Stimulated activated memory B cell treated with anti-CD40 and anti-IgM and Interleukin-4, amounts not matched to agents 10 μg/mL and 1 μg/mL and 100 μg/mL, for 72 hours (primary cell): Measurements from ENCODE around the gene KCND2.

ENCODE experiments used
- ATAC-seq: fragments of 150-1000 bp; cut with Tn5 transposase; 2 replicates; pipeline ENCODE4 v1.10.0; 2021
- H3K27ac Mint-ChIP-seq: one replicate; pipeline ENCODE4 v1.8.0; 2022; ENCODE audit warnings: mild to moderate bottlenecking, mixed read lengths
- H3K27me3 Mint-ChIP-seq: one replicate; pipeline ENCODE4 v1.8.0; 2022; ENCODE audit warnings: mixed read lengths
- H3K36me3 Mint-ChIP-seq: one replicate; pipeline ENCODE4 v1.8.0; 2022; ENCODE audit warnings: mixed read lengths
- H3K4me1 Mint-ChIP-seq: one replicate; pipeline ENCODE4 v1.8.0; 2022; ENCODE audit warnings: mixed read lengths
- H3K4me3 Mint-ChIP-seq: one replicate; pipeline ENCODE4 v1.8.0; 2022; ENCODE audit warnings: mild to moderate bottlenecking, moderate library complexity, mixed read lengths
- H3K9me3 Mint-ChIP-seq: one replicate; pipeline ENCODE4 v1.8.0; 2022; ENCODE audit warnings: mixed read lengths

The KCND2 gene

GRCh38 chr7:120363414-120363813 lies 90.4 kb downstream of the KCND2 start:
- ATAC-seq, result no peak
- Mint-ChIP-seq H3K4me3 (no peak overlapping the region), H3K27ac (no peak overlapping the region), H3K9me3 (no peaks in the 10 kb centered on the region), H3K27me3 (no peaks in the 10 kb centered on the region), H3K36me3 (no peaks in the 10 kb centered on the region), H3K4me1 (no peaks in the 10 kb centered on the region)

- no peak overlapping the region for H3K4me3 Mint-ChIP-seq
- H3K4me1 Mint-ChIP-seq, result no peaks in the 10 kb centered on the region
- no peaks in the 10 kb centered on the region for H3K27me3 Mint-ChIP-seq
- peaks cover 4% of the 10 kb centered on the region for H3K9me3 Mint-ChIP-seq
- H3K27ac Mint-ChIP-seq, result no peak overlapping the region
- no peak for ATAC-seq
- H3K36me3 Mint-ChIP-seq, result no peaks in the 10 kb centered on the region
These were observed 98.0 kb downstream of the KCND2 start for GRCh38 chr7:120370954-120371353.

GRCh38 chr7:120373174-120373573 lies 100.2 kb downstream of the KCND2 start:
- H3K9me3 Mint-ChIP-seq, result peaks cover 4% of the 10 kb centered on the region
- H3K36me3 Mint-ChIP-seq, result no peaks in the 10 kb centered on the region
- no peaks in the 10 kb centered on the region for H3K4me1 Mint-ChIP-seq
- ATAC-seq, result no peak
- H3K4me3 Mint-ChIP-seq, result no peak overlapping the region
- H3K27me3 Mint-ChIP-seq, result no peaks in the 10 kb centered on the region
- H3K27ac Mint-ChIP-seq, result no peak overlapping the region

GRCh38 chr7:120394595-120394994 lies 121.6 kb downstream of the KCND2 start:
- no peak overlapping the region for H3K27ac Mint-ChIP-seq
- peaks cover 7% of the 10 kb centered on the region for H3K9me3 Mint-ChIP-seq
- no peaks in the 10 kb centered on the region for H3K4me1 Mint-ChIP-seq
- no peak for ATAC-seq
- no peaks in the 10 kb centered on the region for H3K36me3 Mint-ChIP-seq
- no peak overlapping the region for H3K4me3 Mint-ChIP-seq
- no peaks in the 10 kb centered on the region for H3K27me3 Mint-ChIP-seq

GRCh38 chr7:120395526-120396019 lies 122.6 kb downstream of the KCND2 start:
- ATAC-seq, result no peak
- Mint-ChIP-seq H3K4me1 (no peaks in the 10 kb centered on the region), H3K4me3 (no peak overlapping the region), H3K36me3 (no peaks in the 10 kb centered on the region), H3K27me3 (no peaks in the 10 kb centered on the region), H3K9me3 (peaks cover 7% of the 10 kb centered on the region), H3K27ac (no peak overlapping the region)

DNA sequence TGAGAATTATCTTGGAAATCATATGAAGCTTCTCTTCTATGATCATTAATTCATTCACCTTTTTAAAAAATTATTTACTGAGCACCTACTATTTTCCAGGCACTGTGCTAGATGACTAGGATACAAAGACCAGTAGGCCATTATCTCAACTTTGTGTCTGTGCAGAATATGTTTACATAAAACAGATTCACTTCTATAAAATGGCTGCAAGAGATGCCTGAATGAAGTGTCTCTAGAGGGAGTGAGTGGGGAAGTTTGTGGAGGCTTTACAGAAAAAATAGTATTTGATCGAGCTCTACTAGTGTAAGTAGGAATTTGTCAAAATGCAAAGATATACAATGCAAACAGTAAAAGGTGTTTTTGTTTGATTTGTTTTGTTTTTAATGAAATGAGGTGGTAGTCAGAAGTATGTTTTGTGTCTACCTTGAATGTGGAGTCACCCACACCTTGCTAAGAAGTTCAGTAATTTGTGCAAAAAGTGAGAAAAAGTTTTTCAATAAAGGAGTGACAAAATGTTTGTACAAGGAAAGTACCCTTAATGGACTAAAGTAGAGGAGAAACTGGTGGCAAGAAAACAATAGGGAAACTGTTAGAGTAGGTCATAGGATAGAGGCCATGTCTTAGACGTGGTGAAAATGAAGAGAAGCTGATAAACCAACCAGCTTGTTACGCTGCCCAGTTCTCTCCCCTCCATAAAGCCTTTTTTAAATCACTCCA lies 125.5 kb downstream of the KCND2 start:
- Mint-ChIP-seq H3K36me3 (no peaks in the 10 kb centered on the region), H3K9me3 (no peaks in the 10 kb centered on the region), H3K4me3 (no peak overlapping the region), H3K27ac (no peak overlapping the region), H3K27me3 (no peaks in the 10 kb centered on the region), H3K4me1 (no peaks in the 10 kb centered on the region)
- ATAC-seq, result no peak

DNA sequence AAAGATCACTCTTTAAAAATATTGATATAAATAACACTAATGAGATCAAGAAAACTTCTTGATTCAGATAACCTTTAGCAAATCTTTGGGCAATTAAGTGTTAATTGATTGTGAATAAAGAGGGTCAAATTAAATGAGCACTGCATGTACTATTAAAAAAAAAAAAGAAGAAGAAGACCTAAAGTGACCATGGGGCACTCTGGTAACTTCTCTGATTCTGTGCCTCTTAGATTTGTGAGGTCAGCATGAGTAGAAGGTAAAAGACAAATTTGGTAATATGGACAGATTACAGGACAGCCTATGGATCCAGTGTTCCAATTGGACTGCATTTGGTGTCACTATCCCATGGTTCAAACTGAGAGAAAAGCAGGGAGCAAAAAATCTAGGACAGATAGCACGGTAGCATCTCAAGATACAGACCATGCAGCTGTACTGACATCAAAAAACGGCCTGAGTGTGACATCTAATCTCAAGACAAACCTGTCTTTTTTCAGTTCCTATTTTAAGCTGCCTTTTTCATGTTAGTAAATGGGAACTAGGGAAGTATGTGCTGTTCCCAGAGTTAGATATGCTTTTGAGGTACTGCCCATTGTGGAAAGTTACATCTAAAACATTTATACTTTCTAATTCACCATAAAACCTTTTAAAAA lies 128.0 kb downstream of the KCND2 start:
- Mint-ChIP-seq H3K27me3 (no peaks in the 10 kb centered on the region), H3K4me3 (no peak overlapping the region), H3K27ac (no peak overlapping the region), H3K9me3 (no peaks in the 10 kb centered on the region), H3K4me1 (no peaks in the 10 kb centered on the region), H3K36me3 (no peaks in the 10 kb centered on the region)
- ATAC-seq, result no peak

- Mint-ChIP-seq H3K27me3 (no peaks in the 10 kb centered on the region), H3K36me3 (no peaks in the 10 kb centered on the region), H3K4me3 (no peak overlapping the region), H3K9me3 (no peaks in the 10 kb centered on the region), H3K4me1 (no peaks in the 10 kb centered on the region), H3K27ac (no peak overlapping the region)
- no peak for ATAC-seq
These were observed 129.2 kb downstream of the KCND2 start for GRCh38 chr7:120402079-120402767.

DNA sequence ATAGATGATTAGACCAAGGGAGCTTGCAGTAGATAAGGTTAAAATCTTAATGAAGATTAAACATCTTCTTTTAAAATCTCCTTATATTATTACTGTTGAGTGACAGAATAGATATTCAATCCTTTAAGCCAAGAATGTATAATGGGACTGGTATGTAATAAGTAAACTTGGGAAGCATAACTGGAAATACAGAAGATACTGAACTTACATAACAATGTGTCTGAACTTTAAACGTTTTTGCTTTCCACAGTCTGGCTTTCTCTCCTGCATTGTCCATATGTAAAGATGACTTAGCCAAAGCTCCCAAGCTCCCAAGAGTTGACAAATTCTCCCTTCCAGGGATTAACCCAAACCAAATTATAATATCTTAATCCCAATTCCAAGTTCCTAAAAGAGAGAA lies 129.8 kb downstream of the KCND2 start:
- ATAC-seq, result no peak
- Mint-ChIP-seq H3K27ac (no peak overlapping the region), H3K9me3 (no peaks in the 10 kb centered on the region), H3K4me3 (no peak overlapping the region), H3K27me3 (no peaks in the 10 kb centered on the region), H3K36me3 (no peaks in the 10 kb centered on the region), H3K4me1 (no peaks in the 10 kb centered on the region)

DNA sequence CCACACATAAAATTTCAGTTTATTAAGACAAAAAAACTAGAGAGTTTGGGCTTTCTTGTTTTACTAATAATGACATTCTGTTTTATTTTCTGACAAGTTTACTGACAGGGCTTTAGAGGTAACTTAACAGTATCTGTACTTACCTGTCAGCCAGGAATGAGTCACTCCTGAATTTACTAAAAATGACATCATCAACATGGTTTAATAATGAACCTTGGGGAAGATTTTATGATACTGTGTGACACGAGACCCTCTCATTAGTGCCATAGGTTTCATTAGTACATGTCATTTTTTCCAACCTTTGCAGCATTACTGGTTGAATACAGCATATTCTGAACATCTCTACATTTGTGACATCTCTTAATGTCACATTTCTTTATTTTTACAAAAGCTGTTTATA lies 131.1 kb downstream of the KCND2 start:
- H3K27me3 Mint-ChIP-seq, result no peaks in the 10 kb centered on the region
- no peaks in the 10 kb centered on the region for H3K9me3 Mint-ChIP-seq
- H3K36me3 Mint-ChIP-seq, result no peaks in the 10 kb centered on the region
- peak; percentile 51 for ATAC-seq
- H3K4me1 Mint-ChIP-seq, result no peaks in the 10 kb centered on the region
- no peak overlapping the region for H3K4me3 Mint-ChIP-seq
- H3K27ac Mint-ChIP-seq, result no peak overlapping the region

DNA sequence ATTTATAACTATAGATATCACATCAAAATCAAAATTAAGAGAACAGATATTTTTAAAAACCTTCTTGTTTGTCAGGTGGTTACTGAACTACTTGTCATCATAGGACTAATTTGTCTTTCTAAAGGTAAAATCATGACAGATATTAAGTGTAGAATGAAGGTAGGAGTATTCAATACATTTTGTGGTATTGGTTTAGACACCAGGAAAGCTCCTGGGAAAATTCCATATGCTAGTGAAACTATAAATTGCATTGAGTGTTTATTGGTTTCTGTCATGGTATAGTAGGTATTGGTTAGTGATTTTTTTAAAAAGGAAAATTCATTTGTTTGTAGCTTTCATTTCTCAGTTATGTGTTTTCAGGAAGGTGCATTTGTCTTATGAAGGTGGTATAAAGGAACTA lies 132.7 kb downstream of the KCND2 start:
- no peaks in the 10 kb centered on the region for H3K9me3 Mint-ChIP-seq
- ATAC-seq, result no peak
- no peak overlapping the region for H3K4me3 Mint-ChIP-seq
- no peaks in the 10 kb centered on the region for H3K27me3 Mint-ChIP-seq
- H3K4me1 Mint-ChIP-seq, result no peaks in the 10 kb centered on the region
- no peak overlapping the region for H3K27ac Mint-ChIP-seq
- no peaks in the 10 kb centered on the region for H3K36me3 Mint-ChIP-seq

- H3K4me1 Mint-ChIP-seq, result no peaks in the 10 kb centered on the region
- no peak for ATAC-seq
- no peaks in the 10 kb centered on the region for H3K36me3 Mint-ChIP-seq
- H3K27ac Mint-ChIP-seq, result no peak overlapping the region
- no peaks in the 10 kb centered on the region for H3K9me3 Mint-ChIP-seq
- H3K27me3 Mint-ChIP-seq, result no peaks in the 10 kb centered on the region
- H3K4me3 Mint-ChIP-seq, result no peak overlapping the region
These were observed 134.0 kb downstream of the KCND2 start for GRCh38 chr7:120407010-120407409.

GRCh38 chr7:120412139-120413050 lies 139.4 kb downstream of the KCND2 start:
- H3K4me3 Mint-ChIP-seq, result no peak overlapping the region
- no peak overlapping the region for H3K27ac Mint-ChIP-seq
- H3K9me3 Mint-ChIP-seq, result no peaks in the 10 kb centered on the region
- no peaks in the 10 kb centered on the region for H3K27me3 Mint-ChIP-seq
- H3K36me3 Mint-ChIP-seq, result no peaks in the 10 kb centered on the region
- no peaks in the 10 kb centered on the region for H3K4me1 Mint-ChIP-seq
- no peak for ATAC-seq

DNA sequence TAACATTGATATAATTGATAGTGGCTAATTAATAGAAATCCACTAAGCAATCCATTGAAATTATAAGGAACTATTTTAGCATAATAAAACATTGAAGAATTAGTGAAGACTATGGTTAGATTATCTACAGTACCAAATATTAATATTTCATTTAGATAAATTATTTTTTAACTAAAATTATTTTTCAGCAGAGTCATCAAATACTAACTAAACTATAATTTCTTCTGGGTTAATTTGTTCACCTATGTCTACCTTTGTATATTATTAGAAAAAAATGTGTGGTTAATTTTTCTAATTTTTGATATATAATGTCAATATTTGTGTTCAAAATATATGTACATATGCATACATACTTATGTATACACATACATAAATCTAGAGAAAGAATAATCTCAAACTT lies 140.2 kb downstream of the KCND2 start:
- H3K4me3 Mint-ChIP-seq, result no peak overlapping the region
- ATAC-seq, result no peak
- H3K9me3 Mint-ChIP-seq, result no peaks in the 10 kb centered on the region
- no peak overlapping the region for H3K27ac Mint-ChIP-seq
- H3K4me1 Mint-ChIP-seq, result no peaks in the 10 kb centered on the region
- H3K36me3 Mint-ChIP-seq, result no peaks in the 10 kb centered on the region
- H3K27me3 Mint-ChIP-seq, result no peaks in the 10 kb centered on the region
